Measurements from ENCODE around the gene GALNT9.

GRCh38 chr12:132226604-132227003 lies 102.8 kb downstream of the GALNT9 start:
- TF ChIP-seq CTCF (IDR thresholded peaks at IDR 0.05; ENCODE audit: borderline replicate concordance, extremely low read depth, low read length, poor library complexity, severe bottlenecking): no peak
- no peak for TF ChIP-seq EZH2 (IDR thresholded peaks at IDR 0.05; ENCODE audit: borderline replicate concordance, low read depth, low read length, severe bottlenecking)

All from DND-41 (cell line).